HG03432 (cell line): ENCODE data around the gene CYRIA.

ENCODE experiments used
- ATAC-seq: cut with Tn5 transposase; IDR thresholded peaks from one replicate; pipeline ENCODE4 v1.9.1; 2021; ENCODE audit warnings: mild to moderate bottlenecking, moderate library complexity; ENCODE audit not compliant: unreplicated experiment

The CYRIA gene

DNA sequence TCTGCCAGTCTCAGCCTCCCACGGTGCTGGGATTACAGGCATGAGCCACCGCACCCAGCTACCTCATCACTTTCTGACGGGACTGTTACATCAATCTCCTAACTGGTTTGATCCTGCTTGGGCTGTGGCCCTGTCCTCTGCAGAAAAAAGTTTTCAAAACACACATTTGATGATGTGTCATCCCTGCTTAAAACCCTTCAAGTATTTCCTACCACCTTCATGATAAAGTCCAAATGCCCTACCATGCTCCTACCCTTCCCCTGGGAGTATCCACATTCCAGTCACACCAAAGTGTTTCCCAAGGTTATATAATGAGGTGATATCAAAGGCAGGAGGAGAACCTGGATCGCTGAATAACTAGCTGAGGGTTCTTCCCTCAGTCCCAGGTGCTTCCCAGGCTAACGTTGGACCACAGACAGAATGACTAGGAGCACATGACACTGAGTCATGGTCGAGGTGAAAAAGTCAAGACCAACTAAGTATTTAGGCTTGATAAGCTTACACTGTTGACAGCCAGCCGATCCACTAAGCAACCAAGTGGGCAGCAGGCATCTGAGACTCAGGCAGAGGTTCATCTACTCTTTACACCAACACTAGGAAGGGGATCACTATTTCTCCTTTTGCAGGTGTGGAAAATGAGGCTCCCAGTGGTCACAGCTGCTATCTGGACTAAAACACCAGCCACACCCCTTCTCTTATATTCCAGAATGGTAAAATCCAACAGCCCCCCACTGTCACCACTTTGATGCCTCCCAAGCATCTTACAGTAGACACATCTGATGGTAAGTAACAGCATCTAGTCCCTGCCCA, 31.8 kb downstream of the CYRIA start:
- no peak for ATAC-seq

DNA sequence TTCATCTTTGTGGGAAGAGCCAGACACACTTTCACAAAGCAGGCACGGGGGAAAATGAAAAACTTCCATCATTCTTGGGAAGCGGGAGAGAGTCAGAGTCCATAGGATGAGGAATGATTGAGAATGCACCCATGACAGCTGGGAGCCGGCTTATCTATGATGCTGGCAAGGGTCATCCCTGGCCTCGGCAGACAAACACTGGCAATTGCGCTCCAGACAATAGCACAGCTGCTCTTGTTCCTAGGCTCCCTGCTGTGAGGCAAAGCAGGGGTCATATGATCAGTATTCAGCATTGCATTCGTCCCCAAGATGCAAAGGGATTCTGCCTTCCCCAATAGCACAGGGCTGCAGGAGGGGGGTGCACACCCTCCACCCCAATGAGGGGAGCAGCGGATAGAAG, 33.0 kb downstream of the CYRIA start:
- no peak for ATAC-seq

DNA sequence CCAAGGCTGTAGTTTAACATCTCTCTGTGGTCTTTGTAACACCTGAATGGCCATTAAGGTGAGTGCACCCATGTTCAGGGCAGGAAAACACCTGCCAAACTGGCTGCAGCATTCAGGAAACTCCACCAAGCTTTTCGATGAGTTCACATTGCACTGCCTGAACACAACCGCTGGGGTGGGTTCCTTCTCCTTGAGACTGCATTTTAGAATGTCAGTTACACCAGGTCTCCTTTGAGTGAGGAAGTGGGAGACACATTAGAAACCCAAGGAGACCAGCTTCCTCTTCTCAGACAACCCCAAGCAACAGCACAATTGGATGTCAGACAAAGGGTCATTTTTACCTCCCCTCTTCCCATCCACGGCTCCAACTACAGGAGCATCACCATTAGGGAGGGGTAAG, 35.2 kb downstream of the CYRIA start:
- ATAC-seq, result peak; percentile 39

DNA sequence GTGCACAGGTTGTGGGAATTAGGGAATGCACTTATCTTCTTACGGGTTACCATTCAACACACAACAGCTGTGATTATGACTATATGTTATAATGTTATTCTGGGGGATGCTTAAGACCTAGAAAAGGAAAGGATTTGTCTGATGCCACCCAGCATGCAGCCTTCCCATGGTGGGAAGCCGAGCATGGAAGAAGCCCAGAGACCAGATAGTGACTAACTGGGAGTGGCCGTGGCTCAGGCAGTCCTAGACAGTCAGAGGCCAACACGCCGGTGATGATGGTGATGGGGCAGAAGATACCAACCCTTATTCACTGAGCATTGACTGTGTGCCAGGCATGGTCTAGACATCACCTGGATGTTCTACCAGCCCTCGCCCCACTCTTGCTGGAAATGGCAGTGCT, 35.9 kb downstream of the CYRIA start:
- no peak for ATAC-seq

DNA sequence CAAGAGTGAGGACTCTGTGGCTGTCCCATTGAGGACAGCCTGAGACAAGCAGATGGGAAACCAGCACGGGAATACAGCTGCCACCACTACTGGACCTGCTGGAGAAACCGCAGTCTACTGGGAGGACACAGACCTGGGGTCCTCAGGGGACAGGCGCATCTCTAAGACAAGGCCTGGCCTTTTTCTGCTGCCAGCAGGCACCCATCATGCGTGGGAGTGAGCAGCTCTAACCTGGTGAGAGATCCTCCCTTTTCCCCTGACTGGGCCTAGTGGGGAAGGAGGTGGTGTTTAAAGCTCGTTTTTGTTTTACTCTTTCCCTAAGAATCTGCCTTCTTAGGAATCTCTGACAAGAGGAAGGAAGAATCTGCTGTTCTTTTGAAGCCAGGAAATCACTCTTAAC, 36.6 kb downstream of the CYRIA start:
- no peak for ATAC-seq

DNA sequence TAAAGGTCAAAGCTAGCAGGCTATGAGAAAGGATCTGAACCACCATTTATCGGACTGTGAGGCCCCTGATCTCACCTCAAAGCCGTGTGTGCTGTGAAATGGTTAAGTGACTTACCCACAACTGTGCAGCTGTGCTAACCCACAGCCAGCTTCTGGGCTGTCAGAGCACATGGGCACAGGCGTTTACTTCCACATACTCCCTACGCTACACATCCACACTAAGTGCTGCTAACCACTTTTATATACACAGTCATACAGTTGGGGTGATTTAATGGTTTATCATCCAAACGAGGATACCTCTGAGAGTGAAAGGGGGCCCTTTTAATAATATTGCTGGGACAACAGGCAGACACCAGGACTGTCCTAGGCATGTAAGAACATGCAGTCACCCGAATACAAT, 37.3 kb downstream of the CYRIA start:
- peak; percentile 28 for ATAC-seq

DNA sequence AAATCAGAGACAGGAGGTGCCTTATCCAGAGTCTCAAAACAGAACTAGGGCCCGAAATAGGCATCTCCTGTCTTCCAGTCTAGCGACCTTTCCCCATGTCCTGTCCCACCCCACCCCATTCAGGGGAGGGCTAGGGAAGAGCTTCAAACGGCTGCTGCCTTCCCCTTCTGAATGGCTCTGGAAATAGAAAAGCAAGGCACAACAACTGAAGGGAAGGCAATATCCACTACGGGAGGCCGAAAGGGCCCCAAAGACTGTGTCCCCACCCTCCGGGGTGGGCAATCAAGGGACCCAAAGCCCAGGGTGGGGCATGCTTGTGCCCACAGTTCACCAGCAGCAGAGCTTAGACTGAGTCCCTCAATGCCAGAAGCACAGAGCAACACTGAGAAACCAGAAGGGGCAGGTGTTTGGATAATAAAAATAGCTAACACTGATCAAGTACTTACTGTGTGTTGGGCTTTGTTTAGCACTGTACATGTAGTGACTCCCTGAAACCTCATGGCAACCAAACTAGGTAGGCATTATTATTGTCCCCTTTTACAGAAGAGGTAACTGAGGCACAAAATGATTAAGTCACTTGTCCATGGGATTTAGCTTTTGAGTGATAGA, 38.5 kb downstream of the CYRIA start:
- no peak for ATAC-seq

DNA sequence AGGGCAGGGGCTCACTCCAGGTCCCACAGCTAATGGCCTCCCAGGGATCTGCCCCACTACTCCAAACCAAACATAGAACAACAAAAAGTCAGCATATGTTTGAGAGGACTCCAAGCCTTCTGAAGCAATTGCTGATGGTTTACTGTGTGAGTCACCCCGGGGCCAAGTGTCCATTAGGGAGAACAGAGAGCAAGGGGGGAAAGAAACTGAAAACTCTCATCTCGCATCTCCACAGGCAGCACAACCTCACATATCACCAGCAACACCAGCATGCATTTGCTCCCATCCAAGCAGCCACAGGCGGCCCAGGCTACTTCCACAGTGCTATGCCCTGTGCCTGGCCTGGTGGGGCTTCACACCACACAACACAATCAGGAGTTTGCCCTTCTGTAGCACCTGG, 39.1 kb downstream of the CYRIA start:
- no peak for ATAC-seq

DNA sequence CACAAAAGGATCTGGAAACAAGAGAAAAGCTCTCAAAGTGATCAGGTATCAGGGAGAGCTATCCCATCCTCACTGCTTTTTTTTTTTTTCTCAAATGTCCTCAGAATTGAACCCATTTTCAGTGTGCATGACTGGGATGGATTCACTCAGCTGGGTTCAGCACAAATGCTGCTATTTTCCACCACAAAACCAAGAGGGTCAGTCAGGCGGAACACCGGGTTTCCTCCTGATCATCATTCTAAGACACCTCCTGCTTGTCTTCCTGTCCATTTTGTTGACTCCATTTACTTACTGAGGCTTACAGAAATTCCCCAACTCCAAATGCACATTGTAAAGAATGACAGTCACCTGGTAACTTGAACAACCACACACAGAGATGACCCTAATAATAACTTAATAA, 39.9 kb downstream of the CYRIA start:
- peak; percentile 75 for ATAC-seq

DNA sequence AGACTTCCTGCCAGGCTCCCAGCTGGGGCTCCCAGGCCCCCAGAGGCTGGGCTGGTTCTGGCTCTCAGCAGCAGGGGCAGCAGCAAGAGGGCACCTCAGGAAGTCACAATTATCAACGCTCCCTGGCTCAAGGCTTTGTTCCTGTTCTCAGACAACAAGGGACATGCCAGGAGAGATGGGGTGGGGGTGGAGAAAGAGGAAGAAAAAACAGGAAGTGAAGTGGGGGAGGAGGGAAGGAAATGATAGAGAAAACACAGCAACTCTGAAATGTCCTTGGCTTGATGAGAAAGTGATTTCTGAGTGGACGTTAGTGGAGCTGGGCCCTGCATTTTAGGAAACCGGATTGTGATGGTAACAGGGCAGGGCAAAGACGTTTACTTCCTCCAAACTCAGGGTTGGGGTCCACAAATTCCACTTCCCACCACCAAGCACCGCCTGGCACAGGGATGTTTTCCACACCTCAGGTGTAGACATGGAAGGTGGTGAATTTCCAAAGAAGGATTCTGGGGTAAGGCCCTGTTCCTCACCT, 40.4 kb downstream of the CYRIA start:
- ATAC-seq, result no peak

DNA sequence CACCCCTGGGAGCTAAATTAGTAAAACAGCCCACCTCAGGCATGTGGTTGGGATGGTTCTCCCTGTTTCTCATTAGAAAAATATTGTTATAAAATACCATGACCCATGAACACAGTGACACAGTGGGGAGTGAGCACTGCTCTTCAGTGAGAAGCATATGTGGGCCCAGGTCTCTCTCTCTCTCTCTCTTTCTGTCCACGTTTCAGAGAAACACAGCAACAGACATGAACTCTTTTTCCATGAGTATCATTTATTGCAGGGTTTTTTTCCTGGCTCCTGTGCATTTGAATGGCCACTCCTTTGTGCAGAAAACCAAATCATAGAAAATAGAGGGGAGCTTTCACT, 41.2 kb downstream of the CYRIA start:
- no peak for ATAC-seq

DNA sequence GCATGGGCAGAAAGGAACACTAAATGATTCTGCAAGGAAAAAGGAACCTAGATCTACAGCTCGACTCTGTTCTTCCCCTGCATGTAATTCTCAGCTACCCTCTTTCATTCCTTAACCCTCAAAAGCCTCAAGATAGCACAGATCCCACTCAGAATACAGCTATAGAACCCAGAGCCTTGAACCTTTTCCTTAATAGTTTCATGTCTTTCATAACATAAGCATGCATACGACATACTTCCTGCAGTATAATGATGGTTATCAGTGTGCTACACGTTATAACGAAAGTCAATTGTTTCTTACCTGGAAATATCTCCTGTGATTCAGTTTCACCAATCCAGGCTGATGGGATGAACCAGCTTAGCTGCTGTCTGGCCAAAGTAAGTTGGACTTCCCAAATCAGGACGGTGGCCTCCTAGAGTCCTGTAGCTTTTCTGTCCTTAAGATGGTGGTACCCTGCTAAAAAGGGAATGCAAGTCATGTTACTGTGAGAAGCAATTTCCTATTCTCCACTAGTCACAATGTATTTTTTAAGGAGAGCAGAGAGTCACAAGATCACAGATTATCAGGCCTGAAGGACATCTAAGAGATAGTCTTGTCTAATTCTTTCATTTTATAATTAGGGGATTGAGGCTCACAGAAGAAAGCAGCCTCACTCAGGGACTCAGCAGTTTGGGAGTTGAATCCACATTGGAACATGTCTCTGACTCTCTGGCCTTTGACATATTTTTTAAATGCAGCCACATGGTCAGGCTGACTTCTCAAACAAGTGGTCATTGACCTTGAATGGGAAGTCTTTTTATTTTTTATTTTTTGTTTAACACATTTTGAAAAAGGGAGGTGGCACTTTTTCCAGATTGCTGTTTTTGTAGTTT, 41.8 kb downstream of the CYRIA start:
- no peak for ATAC-seq

DNA sequence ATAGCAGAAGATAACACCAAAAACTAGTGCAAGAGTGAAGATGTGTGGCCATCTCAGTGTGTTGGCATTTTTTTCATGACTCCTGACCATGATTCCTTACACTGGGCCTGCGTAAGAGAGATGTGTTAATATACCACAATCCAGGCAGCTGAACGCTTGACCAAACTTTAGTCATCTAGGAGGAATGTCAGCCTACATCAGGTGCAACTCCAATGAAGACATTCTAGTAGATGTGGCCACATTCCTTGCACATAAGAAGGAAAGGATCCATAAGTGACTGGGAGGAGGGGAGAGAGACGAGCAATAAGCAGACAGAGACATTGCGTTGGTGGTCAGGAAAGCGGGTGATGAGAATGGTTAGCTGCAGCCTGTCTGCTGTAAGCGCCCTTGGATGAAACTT, 42.6 kb downstream of the CYRIA start:
- no peak for ATAC-seq

DNA sequence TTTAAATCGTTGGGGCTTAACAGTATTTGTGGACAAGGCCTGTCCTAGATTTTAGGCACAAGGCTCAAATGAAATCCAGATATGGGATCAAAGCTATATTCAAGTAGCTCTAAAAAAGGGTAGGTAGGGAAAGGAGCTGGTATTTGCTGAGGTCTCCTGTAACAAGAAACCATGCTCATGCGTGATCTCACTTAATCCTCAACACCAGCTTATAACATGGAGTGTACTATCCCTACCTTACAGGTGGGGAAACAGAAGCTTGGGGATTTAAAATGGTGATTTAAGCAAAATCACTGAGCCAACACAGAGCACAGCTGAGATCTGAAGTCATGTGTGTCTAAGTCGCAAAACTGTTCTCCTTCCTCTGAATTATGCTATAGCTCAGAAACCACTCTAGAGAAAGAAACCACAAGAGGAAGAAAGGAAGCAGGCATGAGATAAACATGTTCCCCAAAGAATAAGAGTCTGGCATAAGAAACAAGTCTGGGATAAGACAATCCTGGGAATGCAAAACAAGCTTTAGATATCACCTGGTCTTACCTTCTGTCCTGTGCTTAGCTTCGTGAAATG, 43.1 kb downstream of the CYRIA start:
- no peak for ATAC-seq

DNA sequence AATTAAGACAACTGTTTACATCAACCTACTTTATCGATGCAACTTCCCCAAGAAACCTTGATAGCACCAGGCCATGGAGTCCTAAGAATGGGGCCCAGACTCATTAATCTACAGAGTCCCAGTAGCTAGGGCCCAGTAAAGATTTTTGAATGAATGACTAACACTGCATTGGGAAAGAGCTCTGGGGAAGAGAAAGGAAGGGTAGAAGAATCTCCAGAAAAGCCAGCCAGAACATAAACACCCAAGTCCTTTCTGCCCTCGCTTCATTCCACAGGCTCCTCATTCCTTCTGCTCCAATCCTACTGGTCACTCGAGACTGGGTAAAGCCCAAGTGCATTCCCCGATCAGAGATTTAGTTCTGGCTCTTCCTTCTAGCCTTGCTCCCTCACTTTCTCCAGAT, 44.3 kb downstream of the CYRIA start:
- no peak for ATAC-seq

DNA sequence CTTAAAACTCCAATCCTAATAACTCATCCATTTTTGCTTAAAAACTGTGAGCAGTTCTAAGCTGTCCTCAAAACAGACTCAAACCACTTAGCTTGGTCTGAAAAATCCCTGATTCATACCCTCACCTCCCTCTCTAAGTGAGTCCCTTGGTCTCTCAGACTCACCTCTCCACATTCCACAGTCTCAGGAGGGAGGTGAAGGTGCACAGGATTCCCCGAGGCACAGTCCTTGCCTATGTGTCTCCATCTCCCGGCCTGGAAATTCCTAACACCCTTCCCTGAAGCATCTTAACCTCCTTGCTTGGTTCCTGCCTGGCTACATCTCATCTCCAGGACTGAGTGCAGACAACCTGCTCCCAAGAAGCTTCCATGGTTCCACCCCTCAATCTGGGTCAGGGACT, 45.0 kb downstream of the CYRIA start:
- ATAC-seq, result no peak

DNA sequence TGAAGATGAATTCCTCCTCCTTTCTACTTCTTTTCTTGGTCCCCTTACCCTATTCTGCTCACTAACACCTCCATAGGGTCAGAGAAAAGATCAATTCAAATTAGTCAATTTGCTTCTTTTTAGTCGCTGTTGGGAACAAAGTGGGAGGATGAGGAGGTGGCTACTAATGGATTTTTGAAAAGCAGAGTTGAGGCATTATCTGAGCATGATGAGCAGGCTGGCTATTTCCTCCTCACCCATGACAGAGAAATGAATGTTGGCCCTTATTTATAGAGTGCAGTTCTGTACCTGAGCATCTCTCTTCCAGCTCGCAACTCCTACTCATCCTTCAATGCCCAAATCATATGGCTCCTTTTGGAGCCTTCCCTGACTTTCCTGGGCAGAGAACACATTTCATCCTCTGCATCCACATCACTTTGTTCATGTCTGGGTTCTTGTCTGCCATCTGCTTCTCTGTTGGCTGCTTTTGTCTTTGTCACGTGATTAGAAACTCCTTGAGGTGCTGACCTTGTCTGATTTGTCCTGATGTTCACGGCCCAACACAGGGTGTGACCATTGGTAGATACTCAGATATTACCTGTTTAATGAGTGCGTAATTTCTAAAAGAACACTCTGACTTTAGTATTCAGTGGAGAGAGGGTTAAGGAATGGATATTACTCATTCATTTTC, 45.9 kb downstream of the CYRIA start:
- ATAC-seq, result no peak

DNA sequence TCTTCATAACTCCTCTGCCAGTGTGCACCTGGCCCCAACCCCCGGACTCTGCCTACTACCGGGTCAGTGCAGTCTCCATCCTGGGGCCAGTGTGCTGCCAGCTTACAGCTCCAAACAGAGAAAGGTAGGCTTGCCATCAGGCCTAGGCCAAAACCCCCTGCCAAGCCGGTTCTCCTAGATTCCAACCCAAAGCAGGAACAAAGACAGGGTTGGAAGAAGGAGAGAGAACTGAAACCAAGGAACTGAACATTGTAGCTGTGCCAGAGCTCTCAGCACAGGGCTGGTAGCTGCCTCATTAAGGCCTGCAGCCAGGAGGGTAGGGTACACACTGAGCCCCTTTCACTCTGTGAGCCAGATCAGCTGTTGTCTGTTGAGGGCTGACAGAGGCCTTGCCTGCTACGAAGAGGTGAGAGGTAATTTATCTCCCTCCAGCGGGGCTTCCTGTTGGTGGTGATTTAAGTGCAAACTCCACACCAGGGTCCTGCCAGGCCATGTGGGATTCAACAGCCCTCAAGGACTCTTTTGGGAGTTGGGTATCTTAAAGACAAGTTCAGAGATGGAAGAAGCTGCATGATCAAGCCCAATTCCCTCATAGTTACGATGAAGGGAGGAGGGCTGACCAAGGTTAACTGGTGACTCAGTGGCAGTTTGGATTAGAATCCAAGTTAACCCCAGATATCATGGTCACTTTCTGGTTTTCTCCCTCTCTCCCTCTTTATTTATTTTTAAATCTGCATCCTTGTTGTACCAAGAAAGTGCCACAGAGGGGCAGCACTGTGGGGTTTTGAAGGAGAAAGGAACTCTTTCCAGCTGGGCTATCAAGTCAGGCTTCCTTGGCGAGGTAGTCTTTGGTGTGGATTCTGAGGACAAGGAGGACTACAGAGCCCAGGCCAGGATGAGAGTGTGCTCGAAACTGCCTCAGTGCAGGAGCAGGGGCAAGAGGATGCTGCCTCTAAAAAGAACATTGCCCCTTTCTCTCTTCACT, 48.1 kb downstream of the CYRIA start:
- no peak for ATAC-seq
